B cell (primary cell): Measurements from ENCODE around the gene OBP2B.

Source experiments
- CTCF ChIP-seq: fragments of 200-600 bp; IDR thresholded peaks from one replicate; pipeline ENCODE4 v1.8.0; 2022; ENCODE audit warnings: antibody characterized with exemption, mild to moderate bottlenecking
- EZH2 ChIP-seq: IDR thresholded peaks from 2 replicates; pipeline ENCODE4 v1.6.1; 2012; ENCODE audit warnings: borderline replicate concordance, low read depth, mild to moderate bottlenecking, moderate library complexity, low read length; ENCODE audit not compliant: insufficient read depth, poor library complexity, severe bottlenecking

DNA sequence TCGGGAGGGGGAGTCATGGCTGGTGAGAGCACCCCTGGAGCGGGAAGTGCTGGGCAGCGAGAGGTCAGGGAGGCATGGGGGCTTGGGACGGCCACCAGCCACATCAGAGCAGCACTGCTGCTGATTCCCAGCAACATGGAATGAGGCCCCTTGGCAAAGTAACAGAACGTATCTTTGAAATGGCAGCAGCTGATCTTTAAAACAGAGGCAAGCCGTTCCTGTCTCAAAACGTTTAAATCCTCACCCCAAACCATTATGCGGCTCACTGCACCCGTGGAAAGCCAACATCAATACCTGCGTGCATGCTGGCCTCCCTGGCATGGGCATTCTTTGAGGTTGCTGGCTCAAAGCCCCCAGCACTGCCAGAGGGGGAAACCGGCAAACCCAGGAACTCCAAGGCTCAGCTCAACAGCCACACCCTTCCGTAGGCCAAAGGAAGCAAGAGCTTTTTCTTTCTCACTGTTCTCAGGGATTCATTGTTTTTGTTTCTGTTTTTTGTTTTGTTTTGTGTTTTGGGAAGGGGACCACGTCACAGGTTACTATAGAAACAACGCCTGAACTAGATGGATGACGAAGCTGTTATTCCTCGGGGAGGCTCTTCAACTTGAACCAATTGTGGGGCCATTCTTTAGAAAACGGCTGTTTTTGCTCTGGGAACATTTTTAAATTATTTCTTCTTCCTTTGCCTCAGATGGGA, 28.1 kb upstream of the OBP2B start:
- TF ChIP-seq CTCF (no peak), EZH2 (no peak)
